GM12878 (cell line): ENCODE results near the gene ALOXE3. TPM values are rescaled to one million over a fixed set of nuclear protein-coding genes. Genes with fewer than 3 reads are reported as not detected.

Experiments used
- ATAC-seq: fragments of 200-7000 bp; cut with Tn5 transposase; 3 replicates; pipeline ENCODE4 v1.9.1; 2020; ENCODE audit warnings: mild to moderate bottlenecking, moderate library complexity
- BruUV-seq: library from RNA; stranded (reverse); fragments of 400-500 nt; replicated peaks from 2 replicates; lab custom pipeline; 2021; lab: Mats Ljungman, UMichigan
- CTCF ChIA-PET: fragments of 300-600 bp; sonication (Branson Sonifier 250); formaldehyde crosslinking; extraction: SDS; loops from one replicate; lab custom pipeline; 2021; ENCODE audit warnings: inconsistent platforms; lab: Yijun Ruan, JAX
- POLR2A ChIA-PET: fragments of 350-600 bp; formaldehyde crosslinking; extraction: SDS; loops from one replicate; lab custom pipeline; 2021; ENCODE audit warnings: inconsistent platforms; lab: Charles Lee
- RAD21 ChIA-PET: fragments of 300-600 bp; sonication (Branson Sonifier 250); formaldehyde crosslinking; loops from one replicate; lab custom pipeline; 2023; ENCODE audit warnings: antibody characterized with exemption; ENCODE audit not compliant: unreplicated experiment; lab: Charles Lee
- SMC1A ChIA-PET: fragments of 300-600 bp; sonication (Branson Sonifier 250); formaldehyde crosslinking; loops from one replicate; lab custom pipeline; 2023; ENCODE audit not compliant: unreplicated experiment, uncharacterized antibody; lab: Charles Lee
- DNase-seq: peaks from one replicate; pipeline ENCODE4 v3.0.0-alpha.2; 2011; ENCODE audit warnings: low read depth, low spot score
- FAIRE-seq: peaks from 3 replicates; lab custom pipeline; 2011; peaks lifted over from hg19 to GRCh38; lab: Jason Lieb, UNC
- H2AFZ ChIP-seq: 2 replicates; pipeline ENCODE4 v1.6.0; 2011; ENCODE audit warnings: low read depth, low read length, control low read depth; ENCODE audit not compliant: control insufficient read depth
- H3K27ac ChIP-seq: 2 replicates; pipeline ENCODE4 v1.5.1; 2011; ENCODE audit warnings: control low read depth; ENCODE audit not compliant: control insufficient read depth, insufficient read depth
- H3K27me3 ChIP-seq, 2 experiments: replicated peaks in 1 of 2; 2 replicates each; pipeline versions ENCODE4 v1.6.0 to v1.6.1; 2011; ENCODE audit warnings: low read length in 1 of 2; ENCODE audit not compliant: control insufficient read depth in 2 of 2, insufficient read depth in 2 of 2
- H3K36me3 ChIP-seq, 2 experiments: 2 replicates each; pipeline ENCODE4 v1.5.1; 2011; ENCODE audit warnings: low read length in 1 of 2; ENCODE audit not compliant: control insufficient read depth in 2 of 2, insufficient read depth in 2 of 2
- H3K4me1 ChIP-seq: 2 replicates; pipeline ENCODE4 v1.6.1; 2011; ENCODE audit warnings: mild to moderate bottlenecking, low read length, moderate library complexity, mixed read lengths; ENCODE audit not compliant: control insufficient read depth, insufficient read depth
- H3K4me2 ChIP-seq: 2 replicates; pipeline ENCODE4 v1.6.0; 2011; ENCODE audit warnings: control low read depth; ENCODE audit not compliant: control insufficient read depth, insufficient read depth
- H3K4me3 ChIP-seq: fragments of 200-600 bp; sonication (generic); 2 replicates; pipeline ENCODE4 v1.5.1; 2016
- H3K79me2 ChIP-seq: 2 replicates; pipeline ENCODE4 v1.6.0; 2011; ENCODE audit warnings: low read length; ENCODE audit not compliant: control insufficient read depth, insufficient read depth
- H3K9ac ChIP-seq: 2 replicates; pipeline ENCODE4 v1.8.0; 2011; ENCODE audit warnings: low read length, control low read depth, mixed read lengths; ENCODE audit not compliant: control insufficient read depth, insufficient read depth
- H3K9me3 ChIP-seq: replicated peaks from 3 replicates; pipeline ENCODE4 v1.5.1; 2011; ENCODE audit warnings: mild to moderate bottlenecking, low read length; ENCODE audit not compliant: control insufficient read depth, insufficient read depth
- H4K20me1 ChIP-seq: 2 replicates; pipeline ENCODE4 v1.6.0; 2011; ENCODE audit not compliant: control insufficient read depth, insufficient read depth
- EP300 ChIP-seq, 2 experiments: fragments of 150-350 bp in 1 of 2; IDR thresholded peaks; 2 replicates each; pipeline ENCODE4 v1.6.1; 2011 to 2012; ENCODE audit warnings: low read depth in 2 of 2, low read length in 2 of 2, borderline replicate concordance in 1 of 2, improper control_type of control experiment in 1 of 2, inconsistent platforms in 1 of 2; ENCODE audit not compliant: control insufficient read depth in 1 of 2
- GABPA ChIP-seq: IDR thresholded peaks from 2 replicates; pipeline ENCODE4 v1.6.1; 2014; ENCODE audit warnings: antibody characterized with exemption, low read depth, mild to moderate bottlenecking, inconsistent platforms
- HDAC6 ChIP-seq: fragments of 200-600 bp; sonication (generic); IDR thresholded peaks from one replicate; pipeline ENCODE4 v1.8.0; 2017; ENCODE audit warnings: antibody characterized with exemption; ENCODE audit not compliant: unreplicated experiment
- PAX5 ChIP-seq: IDR thresholded peaks from 2 replicates; pipeline ENCODE4 v1.6.1; 2011; ENCODE audit warnings: low read depth, low read length, borderline replicate concordance
- PML ChIP-seq: IDR thresholded peaks from 2 replicates; pipeline ENCODE4 v1.6.1; 2012; ENCODE audit warnings: low read length, inconsistent platforms
- RAD51 ChIP-seq: fragments of 450-650 bp; IDR thresholded peaks from 2 replicates; pipeline ENCODE4 v1.6.1; 2016; ENCODE audit warnings: moderate library complexity, mild to moderate bottlenecking, inconsistent platforms
- SMAD1 ChIP-seq: fragments of 450-650 bp; IDR thresholded peaks from 2 replicates; pipeline ENCODE4 v1.6.1; 2018; ENCODE audit warnings: mild to moderate bottlenecking, low read depth; ENCODE audit not compliant: partially characterized antibody
- SP1 ChIP-seq: IDR thresholded peaks from one replicate; pipeline ENCODE4 v1.6.1; 2011; ENCODE audit warnings: low read depth, low read length
- SPI1 ChIP-seq: IDR thresholded peaks from 2 replicates; pipeline ENCODE4 v1.6.1; 2011; ENCODE audit warnings: low read depth, mild to moderate bottlenecking, low read length, moderate library complexity, borderline replicate concordance; ENCODE audit not compliant: insufficient read depth
- WGBS: methylation state at CpG from one replicate; pipeline ENCODE4 v1.1.6; 2016; ENCODE audit warnings: low lambda C conversion rate; ENCODE audit not compliant: insufficient replicate concordance, insufficient coverage; ENCODE audit errors: missing lambda C conversion rate; 5-methylcytosine and 5-hydroxymethylcytosine counted together
- in situ Hi-C: fragments of 300-500 bp; cut with MboI; formaldehyde crosslinking; loops from 9 replicates; pipeline ENCODE4 v1.14.3; 2018; ENCODE audit warnings: mixed read lengths
- intact Hi-C: fragments of 100-400 bp; cut with micrococcal nuclease; formaldehyde crosslinking; loops from one replicate; pipeline ENCODE4 v1.14.2; 2022; ENCODE audit not compliant: unreplicated experiment
- polyA plus RNA-seq, 11 experiments: library from polyadenylated mRNA; depleted of rRNA in 4 of 11; unstranded in 6 of 11; stranded (reverse) in 5 of 11; fragments of >200 nt; fragmentation: Nextera tagmentation in 4 of 11; fragmentation: Illumina TruSeq in 1 of 11; extraction: Ambion mirVana in 4 of 11; extraction: Trizol in 1 of 11; gene quantifications; 1 replicate in 1 of 11; 2 replicates in 10 of 11; pipeline versions ENCODE4 v1.2.1 to v1.2.3, GENCODE V29; 2011 to 2016; ENCODE audit warnings: inconsistent platforms in 2 of 11, missing spikeins in 2 of 11, low read depth in 1 of 11
- total RNA-seq, 4 experiments: library from RNA; depleted of rRNA in 3 of 4; stranded (reverse); fragments of >200 nt in 3 of 4; fragmentation: Illumina TruSeq in 1 of 4; extraction: Trizol in 1 of 4; gene quantifications; 2 replicates each; pipeline versions ENCODE4 v1.2.1 to v1.2.3, GENCODE V29; 2013 to 2021
- TF ChIP-seq, protein P1 (sequence below): fragments of 450-650 bp; conservative IDR thresholded peaks from 2 replicates; pipeline ENCODE4 v1.6.1; 2017; ENCODE audit warnings: mild to moderate bottlenecking, moderate library complexity

Gene ALOXE3
- total and polyA plus RNA-seq, 10 of the 15 experiments (the other 5 are each of a cell fraction or from before 2014, with no cell fraction given), result 0.04 TPM; not detected in 9

DNA sequence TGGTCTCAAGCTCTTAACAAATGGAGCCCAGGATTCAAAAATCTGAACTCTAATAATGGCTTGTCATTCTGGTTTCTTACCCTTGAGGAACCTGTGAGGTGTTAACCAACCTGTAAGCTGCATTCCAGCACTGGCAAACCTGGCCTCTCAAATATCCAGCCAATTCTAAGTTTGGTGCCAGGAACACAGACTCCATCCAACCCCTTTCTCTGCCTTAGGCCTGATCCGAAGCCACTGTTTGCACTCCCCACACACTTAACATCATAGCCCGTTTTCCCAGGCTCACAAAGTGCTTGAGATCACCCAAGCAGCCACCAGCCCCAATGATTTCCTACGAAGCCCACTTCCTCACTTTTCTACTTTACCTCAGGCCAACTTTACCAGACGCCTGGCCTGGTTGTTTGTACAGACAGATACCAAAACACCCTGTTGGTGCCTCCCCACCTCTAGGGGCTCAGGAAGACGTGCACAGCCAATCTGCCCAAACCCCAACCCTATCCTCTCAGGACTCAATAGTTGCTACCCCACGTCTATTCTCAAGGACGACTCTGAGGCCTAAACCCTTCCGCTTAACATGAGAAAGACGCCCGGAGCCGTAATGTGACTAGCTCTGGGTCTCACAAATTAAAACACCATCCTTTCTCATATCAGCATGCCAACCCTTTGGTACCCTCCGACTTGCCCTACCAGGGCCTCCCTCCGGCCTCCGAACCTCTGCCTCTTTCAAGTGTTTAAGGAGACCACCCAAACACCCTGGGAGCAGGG lies 37.1 kb upstream of the ALOXE3 start:
- H3K4me2 ChIP-seq, result peak overlapping the region; percentile 99
- peak overlapping the region; percentile 77 for H3K9ac ChIP-seq
- CTCF ChIA-PET, result interaction anchor here (2.1 to 5.3 kb wide), 3 partner anchors 17 to 62 kb away, joined by 13 to 46 read pairs (median 36); partner anchors contain the start of gene HES7
- H3K36me3 ChIP-seq, result peaks cover 0 to 3% of the 10 kb centered on the region in 2 experiments; a peak in 1 of 4 replicates
- POLR2A ChIA-PET, result interaction anchor here (0.5 to 7.5 kb wide), 13 partner anchors 15 to 468 kb away, joined by 3 to 71 read pairs (median 6); partner anchors contain the start of genes AURKB, BORCS6, RANGRF and TP53
- peak overlapping the region; percentile 76 for H3K27ac ChIP-seq
- no peaks in the 10 kb centered on the region for H3K9me3 ChIP-seq
- no peaks in the 10 kb centered on the region; the same call in 1 of the 2 replicates for H4K20me1 ChIP-seq
- no TSS peak for BruUV-seq
- in situ Hi-C loops, result no loop called here
- H3K4me1 ChIP-seq, result peaks cover 21% of the 10 kb centered on the region
- TF ChIP-seq EP300 (IDR thresholded peaks at IDR 0.05; ENCODE audit: borderline replicate concordance in 1 of 2, control insufficient read depth in 1 of 2, low read depth in 2 of 2, low read length in 2 of 2) (no peak), RAD51 (no peak), PAX5 (no peak), PML (no peak), SPI1 (peak; percentile 13; the same call in 1 of the 2 replicates), SP1 (no peak), HDAC6 (no peak), GABPA (no peak), SMAD1 (peak; percentile 14)
- TF ChIP-seq, protein P1, sequence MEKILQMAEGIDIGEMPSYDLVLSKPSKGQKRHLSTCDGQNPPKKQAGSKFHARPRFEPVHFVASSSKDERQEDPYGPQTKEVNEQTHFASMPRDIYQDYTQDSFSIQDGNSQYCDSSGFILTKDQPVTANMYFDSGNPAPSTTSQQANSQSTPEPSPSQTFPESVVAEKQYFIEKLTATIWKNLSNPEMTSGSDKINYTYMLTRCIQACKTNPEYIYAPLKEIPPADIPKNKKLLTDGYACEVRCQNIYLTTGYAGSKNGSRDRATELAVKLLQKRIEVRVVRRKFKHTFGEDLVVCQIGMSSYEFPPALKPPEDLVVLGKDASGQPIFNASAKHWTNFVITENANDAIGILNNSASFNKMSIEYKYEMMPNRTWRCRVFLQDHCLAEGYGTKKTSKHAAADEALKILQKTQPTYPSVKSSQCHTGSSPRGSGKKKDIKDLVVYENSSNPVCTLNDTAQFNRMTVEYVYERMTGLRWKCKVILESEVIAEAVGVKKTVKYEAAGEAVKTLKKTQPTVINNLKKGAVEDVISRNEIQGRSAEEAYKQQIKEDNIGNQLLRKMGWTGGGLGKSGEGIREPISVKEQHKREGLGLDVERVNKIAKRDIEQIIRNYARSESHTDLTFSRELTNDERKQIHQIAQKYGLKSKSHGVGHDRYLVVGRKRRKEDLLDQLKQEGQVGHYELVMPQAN, result no peak
- no peak for FAIRE-seq
- RAD21 ChIA-PET, result interaction anchor here (1.5 to 4.1 kb wide), 6 partner anchors 12 to 91 kb away, joined by 3 to 33 read pairs (median 6); no protein-coding TSS in a partner anchor
- H3K4me3 ChIP-seq, result peak overlapping the region; percentile 74
- SMC1A ChIA-PET, result interaction anchor here (1.4 to 5.1 kb wide), 9 partner anchors 17 to 92 kb away, joined by 4 to 42 read pairs (median 7); partner anchors contain the start of genes ALOXE3, CTC1 and HES7
- DNase-seq, result no peak
- 38% methylated on average over 14 of the region's 14 CpGs for WGBS
- no peak overlapping the region for H2AFZ ChIP-seq
- intact Hi-C loops, result no loop called here
- peaks cover 18% of the 10 kb centered on the region for H3K79me2 ChIP-seq
- H3K27me3 ChIP-seq, result no peaks in the 10 kb centered on the region
- ATAC-seq, result no peak
